ENCODE results near the gene PASK. TPM values are rescaled to one million over a fixed set of nuclear protein-coding genes. Genes with fewer than 3 reads are reported as not detected.

PASK gene
- total RNA-seq, 1 donor from 2014 or later: 92.0 TPM

GRCh38 chr2:241074901-241075540 lies 74.3 kb downstream of the PASK start:
- Mint-ChIP-seq H3K27ac (no peak overlapping the region), H3K9me3 (no peaks in the 10 kb centered on the region), H3K4me3 (no peak overlapping the region), H3K27me3 (no peaks in the 10 kb centered on the region), H3K4me1 (no peaks in the 10 kb centered on the region), H3K36me3 (ENCODE audit: low read depth) (peaks cover 2% of the 10 kb centered on the region)
- no peak for DNase-seq
- intact Hi-C loops (cut with micrococcal nuclease): no loop called here

- Mint-ChIP-seq H3K27ac (no peak overlapping the region), H3K4me3 (no peak overlapping the region), H3K4me1 (no peaks in the 10 kb centered on the region), H3K36me3 (ENCODE audit: low read depth) (peaks cover 2% of the 10 kb centered on the region), H3K9me3 (no peaks in the 10 kb centered on the region), H3K27me3 (no peaks in the 10 kb centered on the region)
- DNase-seq: no peak
- intact Hi-C loops (cut with micrococcal nuclease): no loop called here
Measured at GRCh38 chr2:241074065-241074818, 75.0 kb downstream of the PASK start.

- Mint-ChIP-seq H3K4me3 (no peak overlapping the region), H3K27me3 (no peaks in the 10 kb centered on the region), H3K36me3 (ENCODE audit: low read depth) (peaks cover 2% of the 10 kb centered on the region), H3K9me3 (no peaks in the 10 kb centered on the region), H3K27ac (no peak overlapping the region), H3K4me1 (no peaks in the 10 kb centered on the region)
- intact Hi-C loops (cut with micrococcal nuclease): no loop called here
- DNase-seq: no peak
Measured at GRCh38 chr2:241073166-241074064, 75.9 kb downstream of the PASK start.

- no peak for DNase-seq
- H3K27ac Mint-ChIP-seq: no peak overlapping the region
- H3K4me1 Mint-ChIP-seq: no peaks in the 10 kb centered on the region
- intact Hi-C loops (cut with micrococcal nuclease): no loop called here
- peaks cover 2% of the 10 kb centered on the region for H3K36me3 Mint-ChIP-seq (ENCODE audit: low read depth)
- H3K9me3 Mint-ChIP-seq: no peaks in the 10 kb centered on the region
- H3K4me3 Mint-ChIP-seq: no peak overlapping the region
- no peaks in the 10 kb centered on the region for H3K27me3 Mint-ChIP-seq
Measured at GRCh38 chr2:241072553-241073165, 76.6 kb downstream of the PASK start.

DNA sequence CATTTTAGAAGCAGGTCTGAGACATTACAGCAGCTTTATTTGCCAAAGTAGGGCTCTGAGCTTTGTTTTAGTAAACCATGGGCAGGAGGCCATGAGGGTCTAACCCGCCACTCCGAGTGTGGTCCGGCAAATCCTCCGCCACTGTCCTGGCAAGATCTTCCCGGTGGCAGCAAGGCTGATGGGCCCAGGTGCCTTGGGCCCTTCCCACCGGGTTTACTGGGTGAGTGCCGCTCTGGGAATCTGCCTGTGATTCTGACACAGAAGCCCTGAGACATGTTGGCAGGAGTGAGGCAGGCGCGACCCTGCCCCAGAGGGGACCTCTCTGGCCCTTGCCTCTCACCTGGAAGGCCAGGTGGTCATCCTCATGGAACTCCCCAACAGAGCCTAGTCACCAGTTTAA lies 77.1 kb downstream of the PASK start:
- DNase-seq: no peak
- no peaks in the 10 kb centered on the region for H3K4me1 Mint-ChIP-seq
- H3K9me3 Mint-ChIP-seq: no peaks in the 10 kb centered on the region
- H3K27ac Mint-ChIP-seq: no peak overlapping the region
- no peak overlapping the region for H3K4me3 Mint-ChIP-seq
- intact Hi-C loops (cut with micrococcal nuclease): no loop called here
- H3K36me3 Mint-ChIP-seq (ENCODE audit: low read depth): peaks cover 2% of the 10 kb centered on the region
- no peaks in the 10 kb centered on the region for H3K27me3 Mint-ChIP-seq

- Mint-ChIP-seq H3K4me3 (no peak overlapping the region), H3K27me3 (no peaks in the 10 kb centered on the region), H3K9me3 (no peaks in the 10 kb centered on the region), H3K27ac (no peak overlapping the region), H3K4me1 (no peaks in the 10 kb centered on the region), H3K36me3 (ENCODE audit: low read depth) (peaks cover 2% of the 10 kb centered on the region)
- intact Hi-C loops (cut with micrococcal nuclease): no loop called here
- DNase-seq: no peak
Measured at GRCh38 chr2:241071677-241072111, 77.6 kb downstream of the PASK start.

DNA sequence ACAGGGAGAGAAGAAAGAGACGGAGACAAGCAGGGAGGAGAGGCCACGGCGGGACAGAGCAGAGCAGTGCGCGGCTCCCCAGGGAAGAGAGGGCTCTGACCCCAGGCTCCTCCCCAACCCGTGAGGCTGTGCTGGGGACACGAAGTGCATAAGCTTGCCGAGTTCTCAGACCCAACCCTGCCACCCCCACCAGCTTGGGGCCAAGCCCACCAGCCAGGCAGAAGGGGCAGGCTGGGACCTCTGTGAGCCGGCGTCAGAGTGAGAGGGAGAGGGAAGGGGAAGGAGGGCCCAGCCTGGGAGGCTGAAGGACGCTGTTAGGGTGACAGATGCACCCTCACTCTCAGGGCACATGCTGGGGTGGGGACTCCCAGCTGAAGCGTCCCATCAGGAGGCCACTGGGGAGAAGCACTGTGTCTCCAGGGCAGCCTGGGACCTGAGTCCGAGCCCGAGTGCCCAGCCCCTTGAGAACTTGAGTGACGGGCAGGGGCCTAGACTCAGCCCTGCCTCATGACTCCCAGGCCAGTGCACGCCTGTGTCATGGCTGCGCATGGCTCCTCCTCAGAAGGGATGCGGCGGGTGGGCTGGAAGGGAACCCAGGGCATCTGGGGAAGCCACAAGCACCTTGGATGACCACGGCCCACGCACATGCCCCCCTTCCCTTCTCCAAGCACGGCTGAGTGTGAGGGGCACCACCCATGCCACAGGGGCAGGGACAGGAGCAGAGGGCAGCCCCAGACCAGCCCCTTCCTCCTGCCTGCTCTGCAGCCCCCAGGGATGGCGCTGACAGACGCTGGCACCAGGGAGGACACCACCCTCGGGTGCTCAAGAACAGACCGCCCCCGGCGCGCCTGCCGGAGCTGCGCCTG lies 78.2 kb downstream of the PASK start:
- peaks cover 2% of the 10 kb centered on the region for H3K36me3 Mint-ChIP-seq (ENCODE audit: low read depth)
- H3K27ac Mint-ChIP-seq: no peak overlapping the region
- no peaks in the 10 kb centered on the region for H3K4me1 Mint-ChIP-seq
- no peaks in the 10 kb centered on the region for H3K9me3 Mint-ChIP-seq
- DNase-seq: no peak
- intact Hi-C loops (cut with micrococcal nuclease): no loop called here
- no peaks in the 10 kb centered on the region for H3K27me3 Mint-ChIP-seq
- H3K4me3 Mint-ChIP-seq: no peak overlapping the region

GRCh38 chr2:241070361-241070760 lies 78.9 kb downstream of the PASK start:
- Mint-ChIP-seq H3K36me3 (ENCODE audit: low read depth) (peaks cover under 1% of the 10 kb centered on the region), H3K4me3 (no peak overlapping the region), H3K27ac (no peak overlapping the region), H3K9me3 (no peaks in the 10 kb centered on the region), H3K4me1 (no peaks in the 10 kb centered on the region), H3K27me3 (no peaks in the 10 kb centered on the region)
- no peak for DNase-seq
- intact Hi-C loops (cut with micrococcal nuclease): no loop called here

DNA sequence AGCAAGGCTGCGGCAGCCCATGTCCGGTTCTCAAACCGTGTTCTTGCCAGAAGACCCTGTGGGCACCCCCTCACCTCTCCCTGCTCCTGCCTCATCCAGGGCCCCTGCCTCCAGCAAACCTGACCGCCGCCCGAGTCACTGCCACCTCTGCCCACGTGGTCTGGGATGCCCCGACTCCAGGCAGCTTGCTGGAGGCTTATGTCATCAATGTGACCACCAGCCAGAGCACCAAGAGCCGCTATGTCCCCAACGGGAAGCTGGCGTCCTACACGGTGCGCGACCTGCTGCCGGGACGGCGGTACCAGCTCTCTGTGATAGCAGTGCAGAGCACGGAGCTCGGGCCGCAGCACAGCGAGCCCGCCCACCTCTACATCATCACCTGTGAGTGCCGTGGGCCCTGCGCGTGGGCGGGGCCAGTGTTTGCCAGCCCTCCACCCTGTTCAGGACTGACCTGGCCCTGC lies 79.4 kb downstream of the PASK start:
- intact Hi-C loops (cut with micrococcal nuclease): no loop called here

GRCh38 chr2:241068942-241069810 lies 80.1 kb downstream of the PASK start:
- Mint-ChIP-seq H3K9me3 (no peaks in the 10 kb centered on the region), H3K4me1 (peaks cover 1% of the 10 kb centered on the region), H3K27me3 (no peaks in the 10 kb centered on the region), H3K36me3 (ENCODE audit: low read depth) (no peaks in the 10 kb centered on the region), H3K27ac (no peak overlapping the region), H3K4me3 (no peak overlapping the region)
- intact Hi-C loops (cut with micrococcal nuclease): no loop called here
- no peak for DNase-seq

More for the DNA sequence above, 79.4 kb downstream of the PASK start:
- H3K4me3 Mint-ChIP-seq: no peak overlapping the region
- H3K27me3 Mint-ChIP-seq: no peaks in the 10 kb centered on the region
- H3K36me3 Mint-ChIP-seq (ENCODE audit: low read depth): no peaks in the 10 kb centered on the region
- DNase-seq: no peak
- H3K27ac Mint-ChIP-seq: no peak overlapping the region
- no peaks in the 10 kb centered on the region for H3K4me1 Mint-ChIP-seq
- no peaks in the 10 kb centered on the region for H3K9me3 Mint-ChIP-seq

GRCh38 chr2:241068136-241068941 lies 80.9 kb downstream of the PASK start:
- Mint-ChIP-seq H3K4me1 (peaks cover 2% of the 10 kb centered on the region), H3K9me3 (no peaks in the 10 kb centered on the region), H3K27ac (peak overlapping the region; percentile 26), H3K4me3 (no peak overlapping the region), H3K36me3 (ENCODE audit: low read depth) (no peaks in the 10 kb centered on the region), H3K27me3 (no peaks in the 10 kb centered on the region)
- DNase-seq: no peak
- intact Hi-C loops (cut with micrococcal nuclease): no loop called here

All from activated CD4-positive, alpha-beta T cell treated with anti-CD3 and anti-CD28 coated beads, Interleukin-2, amount 10 ng/mL, durations not matched to agents 24 days and 14 days (primary cell).